LHCN-M2 (cell line): Measurements from ENCODE around the gene PDSS2. TPM values are rescaled to one million over a fixed set of nuclear protein-coding genes. Genes with fewer than 3 reads are reported as not detected.
A peak's percentile ranks its signal among the peaks of the same experiment; 100 is the strongest.

ENCODE experiments used
- DNase-seq: peaks from one replicate; pipeline ENCODE4 v3.0.0-alpha.2; 2012; ENCODE audit warnings: low read depth
- total RNA-seq: library from RNA; depleted of rRNA; stranded (reverse); fragments of >200 nt; gene quantifications from 2 replicates; pipeline ENCODE4 v1.2.3, GENCODE V29; 2014

The PDSS2 gene
- total RNA-seq, 1 experiment from 2014 or later = 11.0 TPM

DNA sequence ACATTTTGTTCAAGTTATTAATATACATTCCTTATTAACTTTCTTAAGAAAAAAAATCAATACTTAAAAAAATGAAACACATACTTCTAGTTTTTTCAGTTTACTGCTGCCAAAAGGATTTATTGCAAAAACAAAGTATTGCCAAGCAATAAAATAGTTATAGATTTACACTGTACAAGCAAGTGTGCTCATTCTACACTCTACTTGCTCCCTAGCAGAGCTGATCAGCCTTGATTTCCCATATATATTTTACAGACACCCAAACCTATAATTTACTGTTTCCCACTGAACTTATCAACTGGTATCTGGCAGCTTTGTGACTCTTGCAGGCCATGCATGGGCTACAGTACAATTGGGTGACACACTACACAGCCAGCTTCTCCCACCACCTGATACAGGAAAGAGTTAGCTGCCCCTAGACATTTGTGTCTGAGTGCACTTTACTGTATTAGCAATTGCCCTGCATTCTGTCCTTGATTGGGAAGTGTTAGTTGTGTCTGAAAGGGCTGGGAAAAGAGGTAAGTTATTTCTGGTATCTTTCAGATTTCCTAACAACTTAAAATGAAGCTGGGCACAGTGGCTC is 188.1 kb downstream of the PDSS2 start:
- no peak for DNase-seq

DNA sequence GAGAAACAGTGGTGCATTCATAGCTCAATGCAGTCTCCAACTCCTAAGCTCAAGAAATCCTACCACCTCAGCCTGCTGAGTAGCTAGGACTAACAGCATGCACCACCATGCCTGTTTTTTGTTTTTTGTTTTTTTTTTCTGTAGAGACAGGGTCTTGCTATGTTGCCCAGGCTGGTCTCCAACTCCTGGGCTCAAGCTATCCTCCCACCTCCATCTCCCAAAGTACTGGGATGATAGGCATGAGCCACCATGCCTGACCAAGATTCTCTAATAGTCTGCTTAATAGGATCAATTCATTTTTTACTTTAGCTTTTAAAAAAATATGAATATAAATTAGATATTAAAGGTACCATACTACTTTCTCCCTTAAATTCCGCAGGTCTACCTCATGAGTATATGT is 191.7 kb downstream of the PDSS2 start:
- no peak for DNase-seq

DNA sequence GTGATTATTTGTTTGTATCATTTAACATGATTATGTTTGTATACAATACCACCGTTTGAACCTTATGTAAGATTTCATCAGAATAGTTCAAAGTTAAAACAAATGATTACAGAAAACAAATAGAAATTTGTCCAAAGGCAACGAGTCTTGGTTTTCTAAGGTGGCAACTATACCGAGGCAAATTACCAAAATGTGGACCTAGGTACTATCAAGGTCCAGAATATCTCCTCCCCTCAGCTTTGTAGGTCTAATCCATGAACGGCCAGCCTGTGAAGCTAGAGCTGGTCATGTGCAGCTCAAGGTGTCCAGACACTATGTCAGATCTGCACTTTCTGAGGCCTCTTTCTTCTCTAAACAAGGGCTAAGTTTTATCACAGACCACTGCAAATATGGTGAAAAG is 192.4 kb downstream of the PDSS2 start:
- DNase-seq = no peak

GRCh38 chr6:107266563-107266962 is 192.8 kb downstream of the PDSS2 start:
- no peak for DNase-seq

DNA sequence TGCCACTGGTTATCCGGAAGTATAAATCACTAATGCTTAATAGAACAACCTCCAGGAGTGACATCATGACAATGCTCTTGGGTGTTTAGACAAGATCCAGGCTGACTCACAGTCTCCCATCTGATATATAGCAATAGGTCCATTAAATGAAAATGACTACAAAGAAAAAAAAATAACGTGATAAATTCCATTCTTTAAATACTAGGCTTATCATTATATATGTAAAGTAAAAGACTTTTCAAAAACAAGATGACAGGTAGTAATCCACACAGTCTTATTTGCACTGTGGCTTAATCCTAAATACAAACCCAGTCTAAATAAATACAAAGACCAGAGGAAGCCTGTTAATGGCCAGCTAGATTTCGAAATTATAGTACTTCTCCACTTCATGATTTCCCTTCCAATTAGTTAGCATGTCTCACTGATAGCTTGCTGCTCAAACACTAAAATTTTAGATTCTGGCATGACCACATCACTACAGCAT is 195.0 kb downstream of the PDSS2 start:
- DNase-seq = peak; percentile 35

DNA sequence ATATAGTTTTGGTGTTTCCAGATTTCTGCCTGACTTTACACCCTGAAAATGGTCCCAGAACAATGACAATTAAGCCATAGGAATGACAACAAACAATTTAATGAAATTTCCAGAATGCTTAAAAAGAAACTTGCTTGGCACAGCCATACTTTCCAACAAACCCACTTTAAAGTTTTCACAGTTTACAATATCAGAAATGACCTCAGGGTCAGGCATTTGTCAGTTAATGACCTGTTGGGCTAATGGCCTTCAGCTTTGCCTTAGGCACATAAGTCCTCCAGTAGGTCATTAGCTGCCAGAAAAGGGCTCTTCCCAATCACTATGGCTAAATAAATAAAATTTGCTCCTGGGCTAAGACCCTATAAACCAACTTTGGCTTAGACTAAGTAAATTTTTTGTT is 199.4 kb downstream of the PDSS2 start:
- DNase-seq = no peak

GRCh38 chr6:107248147-107248546 is 211.2 kb downstream of the PDSS2 start:
- no peak for DNase-seq

DNA sequence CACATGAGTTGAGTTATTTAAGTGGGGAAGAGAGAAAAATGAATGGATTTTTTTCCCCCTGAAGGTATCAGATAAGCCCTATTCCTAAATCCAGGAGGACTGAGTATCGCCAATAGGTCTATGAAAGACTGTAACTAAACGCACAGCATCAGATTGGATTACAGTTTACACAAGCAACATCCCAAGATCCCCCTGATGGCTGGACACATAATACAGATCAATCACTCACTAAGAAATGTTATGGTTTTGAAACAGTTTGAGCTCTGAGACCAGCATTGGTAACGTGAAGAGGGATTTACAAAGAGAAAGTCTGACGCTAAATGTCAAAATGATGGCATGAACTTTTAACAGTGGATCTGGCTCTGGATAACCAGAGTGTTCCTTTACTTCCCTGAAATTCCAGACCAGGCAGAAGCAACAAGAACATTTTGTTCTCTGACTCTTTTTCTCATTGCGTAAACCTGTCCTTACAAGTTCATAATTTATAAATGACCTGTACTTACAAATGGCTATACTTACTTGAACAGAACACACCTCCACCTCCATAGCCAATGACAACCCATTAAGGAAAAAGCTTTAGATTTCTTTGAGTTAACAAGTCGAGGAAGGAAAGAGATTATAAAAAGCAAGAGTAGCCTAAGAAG is 212.3 kb downstream of the PDSS2 start:
- peak; percentile 62 for DNase-seq

GRCh38 chr6:107246249-107246971 is 213.0 kb downstream of the PDSS2 start:
- no peak for DNase-seq

- no peak for DNase-seq
These were observed 214.5 kb downstream of the PDSS2 start for GRCh38 chr6:107244742-107245480.

- no peak for DNase-seq
These were observed 215.2 kb downstream of the PDSS2 start for GRCh38 chr6:107244082-107244741.

GRCh38 chr6:107243471-107243870 is 215.9 kb downstream of the PDSS2 start:
- DNase-seq = no peak

GRCh38 chr6:107237992-107238660 is 221.2 kb downstream of the PDSS2 start:
- peak; percentile 56 for DNase-seq

DNA sequence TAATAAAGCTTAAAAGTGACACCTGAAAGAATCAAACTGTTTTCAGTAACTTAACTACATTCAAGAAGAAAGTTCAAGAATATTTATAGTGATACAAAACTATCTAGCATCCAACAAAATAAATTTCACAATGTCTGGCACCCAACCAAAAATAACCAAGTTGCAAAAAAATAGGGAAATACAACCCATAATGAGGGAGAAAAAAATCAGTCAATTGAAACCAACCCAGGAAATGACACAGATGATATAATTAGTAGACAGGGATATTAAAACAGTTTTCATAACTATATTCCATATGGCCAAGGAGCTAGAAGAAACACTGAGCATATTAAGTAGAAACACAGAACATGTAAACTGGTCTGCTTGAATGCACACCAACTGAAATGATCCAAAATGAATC is 223.9 kb downstream of the PDSS2 start:
- DNase-seq = peak; percentile 53

- DNase-seq = no peak
These were observed 224.4 kb downstream of the PDSS2 start for GRCh38 chr6:107235007-107235406.

DNA sequence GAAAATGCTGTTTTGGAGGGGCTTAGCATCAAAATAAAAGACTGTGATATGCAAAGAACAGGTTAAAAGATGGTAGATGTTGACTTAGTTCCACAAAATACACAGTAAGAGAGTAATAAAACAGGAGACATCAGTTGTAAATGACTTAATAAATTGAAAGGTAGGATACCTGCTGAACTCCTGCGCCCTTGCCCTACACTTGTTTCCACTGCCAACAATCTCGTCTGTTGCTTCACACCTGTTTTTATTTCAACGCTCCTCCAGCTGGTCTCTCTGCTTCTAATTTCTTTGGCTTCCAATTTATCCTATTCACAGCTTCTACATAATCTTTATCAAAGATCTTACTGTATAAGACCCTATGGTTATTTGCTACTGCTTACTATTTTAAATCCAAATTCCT is 228.1 kb downstream of the PDSS2 start:
- no peak for DNase-seq

DNA sequence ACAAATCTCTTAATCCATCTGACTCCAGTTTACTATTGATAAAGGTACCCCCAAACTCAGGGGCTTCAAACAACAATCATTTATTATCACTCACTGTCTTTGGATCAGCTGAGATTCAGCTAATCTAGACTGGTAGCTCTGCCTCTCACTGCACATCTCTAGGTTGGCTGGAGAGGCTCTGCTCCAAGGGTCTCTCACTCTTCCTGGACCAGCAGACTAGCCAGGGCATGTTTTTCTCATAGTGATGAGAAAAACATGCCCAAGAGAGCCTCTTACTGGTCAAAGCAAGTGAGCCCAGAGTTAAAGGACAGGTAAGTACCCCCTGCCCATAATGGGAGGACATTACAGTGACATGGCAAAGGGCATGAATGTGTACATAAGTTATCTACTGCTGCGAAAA is 228.9 kb downstream of the PDSS2 start:
- no peak for DNase-seq

GRCh38 chr6:107230024-107230423 is 229.3 kb downstream of the PDSS2 start:
- DNase-seq = no peak

DNA sequence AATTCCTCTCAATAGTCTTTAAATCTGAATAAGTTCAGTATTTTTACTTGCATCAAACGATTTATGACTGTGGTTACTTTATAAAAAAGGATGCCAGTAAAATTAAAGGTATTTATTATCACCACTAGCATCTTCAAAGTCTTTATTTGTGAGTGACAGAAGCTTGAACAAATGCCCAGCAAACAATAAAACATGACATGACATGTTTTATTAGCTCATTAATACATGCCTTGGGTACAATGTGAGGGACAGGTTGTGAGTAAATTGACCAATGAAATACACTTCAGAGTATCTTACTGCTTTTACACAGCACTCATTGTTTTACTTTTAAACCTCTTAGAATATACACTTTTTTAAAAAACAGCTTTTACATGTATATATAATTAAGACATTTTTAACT is 230.6 kb downstream of the PDSS2 start:
- no peak for DNase-seq

GRCh38 chr6:107221519-107221918 is 237.8 kb downstream of the PDSS2 start:
- no peak for DNase-seq

- no peak for DNase-seq
These were observed 239.5 kb downstream of the PDSS2 start for GRCh38 chr6:107219851-107220250.
